Liver (tissue), 9 donors: Measurements from ENCODE around the gene EXOC3L1. TPM values are rescaled to one million over a fixed set of nuclear protein-coding genes. Genes with fewer than 3 reads are reported as not detected.

Experiments
- DNase-seq: peaks from one replicate; pipeline ENCODE4 v3.0.0-alpha.2; 2017; ENCODE audit warnings: low spot score
- H3K27ac ChIP-seq, 2 donors: one replicate each; pipeline ENCODE4 v1.7.0; 2013; ENCODE audit warnings: inconsistent platforms in 2 of 2, low read length in 2 of 2, control low read depth in 1 of 2, low read depth in 1 of 2, mild to moderate bottlenecking in 1 of 2
- H3K27me3 ChIP-seq, 4 donors: one replicate each; pipeline versions ENCODE4 v1.6.1 to v1.7.0; 2013; ENCODE audit warnings: low read length in 3 of 4, inconsistent platforms in 1 of 4, mild to moderate bottlenecking in 1 of 4, moderate library complexity in 1 of 4; ENCODE audit not compliant: control insufficient read depth in 4 of 4, insufficient read depth in 4 of 4
- H3K36me3 ChIP-seq, 4 donors: one replicate each; pipeline versions ENCODE4 v1.6.1 to v1.7.0; 2013; ENCODE audit warnings: low read length in 3 of 4, mild to moderate bottlenecking in 3 of 4, low read depth in 1 of 4, moderate library complexity in 1 of 4; ENCODE audit not compliant: control insufficient read depth in 4 of 4, insufficient read depth in 3 of 4
- H3K4me1 ChIP-seq, 4 donors: one replicate each; pipeline versions ENCODE4 v1.6.1 to v1.7.0; 2013; ENCODE audit warnings: low read length in 3 of 4, mild to moderate bottlenecking in 3 of 4, moderate library complexity in 1 of 4; ENCODE audit not compliant: control insufficient read depth in 4 of 4, insufficient read depth in 4 of 4
- H3K4me3 ChIP-seq, 3 donors: one replicate each; pipeline versions ENCODE4 v1.6.1 to v1.7.0; 2013; ENCODE audit warnings: low read length in 3 of 3, control low read depth in 1 of 3, low read depth in 1 of 3, mild to moderate bottlenecking in 1 of 3
- H3K9ac ChIP-seq, 2 donors: one replicate each; pipeline ENCODE4 v1.7.0; 2013; ENCODE audit warnings: low read length in 2 of 2, mild to moderate bottlenecking in 2 of 2, moderate library complexity in 2 of 2, control low read depth in 1 of 2, low read depth in 1 of 2
- H3K9me3 ChIP-seq, 4 donors: one replicate each; pipeline versions ENCODE4 v1.6.1 to v1.7.0; 2013; ENCODE audit warnings: low read length in 3 of 4; ENCODE audit not compliant: control insufficient read depth in 4 of 4
- ATF3 ChIP-seq: IDR thresholded peaks from 2 replicates; pipeline ENCODE4 v1.6.1; 2016; ENCODE audit warnings: antibody characterized with exemption
- CTCF ChIP-seq: fragments of 150-350 bp; IDR thresholded peaks from 2 replicates; pipeline ENCODE4 v1.5.1; 2017; ENCODE audit warnings: improper control_type of control experiment, low read depth, low read length; ENCODE audit not compliant: missing input control
- EGR1 ChIP-seq, 2 donors: IDR thresholded peaks; 2 replicates each; pipeline ENCODE4 v1.6.1; 2016 to 2018; ENCODE audit warnings: antibody characterized with exemption in 2 of 2, low read depth in 2 of 2
- FOXA2 ChIP-seq: IDR thresholded peaks from 2 replicates; pipeline ENCODE4 v1.6.1; 2016; ENCODE audit warnings: antibody characterized with exemption
- HNF4A ChIP-seq, 2 donors: conservative IDR thresholded peaks; 2 replicates each; pipeline ENCODE4 v1.6.1; 2016; ENCODE audit warnings: antibody characterized with exemption in 2 of 2, mild to moderate bottlenecking in 2 of 2
- HNF4G ChIP-seq: IDR thresholded peaks from 2 replicates; pipeline ENCODE4 v1.6.1; 2016; ENCODE audit warnings: antibody characterized with exemption
- JUND ChIP-seq, 2 donors: IDR thresholded peaks; 2 replicates each; pipeline ENCODE4 v1.6.1; 2016; ENCODE audit warnings: antibody characterized with exemption in 2 of 2
- MAX ChIP-seq: IDR thresholded peaks from 2 replicates; pipeline ENCODE4 v1.6.1; 2016; ENCODE audit warnings: antibody characterized with exemption
- NR2F2 ChIP-seq: IDR thresholded peaks from 2 replicates; pipeline ENCODE4 v1.6.1; 2016; ENCODE audit warnings: antibody characterized with exemption
- RAD21 ChIP-seq, 2 donors: IDR thresholded peaks; 2 replicates each; pipeline ENCODE4 v1.6.1; 2016; ENCODE audit warnings: antibody characterized with exemption in 2 of 2, mild to moderate bottlenecking in 2 of 2
- REST ChIP-seq: IDR thresholded peaks from 2 replicates; pipeline ENCODE4 v1.6.1; 2016; ENCODE audit warnings: antibody characterized with exemption, mild to moderate bottlenecking
- RXRA ChIP-seq, 2 donors: IDR thresholded peaks; 2 replicates each; pipeline ENCODE4 v1.6.1; 2017 to 2018; ENCODE audit warnings: antibody characterized with exemption in 2 of 2, mild to moderate bottlenecking in 1 of 2
- TAF1 ChIP-seq: conservative IDR thresholded peaks from 2 replicates; pipeline ENCODE4 v1.6.1; 2016; ENCODE audit warnings: antibody characterized with exemption, mild to moderate bottlenecking
- ZBTB33 ChIP-seq: IDR thresholded peaks from 2 replicates; pipeline ENCODE4 v1.6.1; 2016; ENCODE audit warnings: antibody characterized with exemption
- WGBS: extraction: QIAGEN DNeasy Blood & Tissue Kit; methylation state at CpG from one replicate; pipeline ENCODE4 v1.1.7; 2013; 5-methylcytosine and 5-hydroxymethylcytosine counted together
- polyA plus RNA-seq, 2 donors: library from polyadenylated mRNA; stranded (reverse) in 1 of 2; unstranded in 1 of 2; fragments of 200-250 nt in 1 of 2; fragments of >200 nt in 1 of 2; fragmentation: Nextera tagmentation in 1 of 2; extraction: Ambion mirVana in 1 of 2; gene quantifications; one replicate each; pipeline versions ENCODE4 v1.2.1 to v1.2.3, GENCODE V29; 2013 to 2015
- total RNA-seq, 2 donors: library from RNA; depleted of rRNA; stranded (reverse); fragments of >200 nt; gene quantifications; one replicate each; pipeline ENCODE4 v1.2.3, GENCODE V29; 2014
- donor health status: healthy.
- donor health status: healthy.
- donor health status: healthy.
- donor health status: healthy.
- donor health status: healthy.

EXOC3L1 gene
- total and polyA plus RNA-seq, 4 donors, result 1.1 to 3.7 (median 2.8) TPM

GRCh38 chr16:67213197-67214019, 23.5 kb upstream of the EXOC3L1 start:
- Histone ChIP-seq H3K4me3 (no peak overlapping the region), H3K27ac (no peak overlapping the region), H3K27me3 (no peaks in the 10 kb centered on the region), H3K9me3 (no peaks in the 10 kb centered on the region), H3K9ac (no peak overlapping the region), H3K36me3 (no peaks in the 10 kb centered on the region), H3K4me1 (peaks cover 16 to 49% (median 36%) of the 10 kb centered on the region in 4 donors)
- 72% methylated on average over 8 of the region's 8 CpGs for WGBS
- DNase-seq, result no peak
- no peak for TF ChIP-seq ZBTB33
- TF ChIP-seq HNF4A (conservative IDR thresholded peaks at IDR 0.05), result no peak
- no peak for TF ChIP-seq EGR1 (IDR thresholded peaks at IDR 0.05; ENCODE audit: low read depth in 2 of 2)
- TF ChIP-seq RXRA (IDR thresholded peaks at IDR 0.05), result no peak
- no peak for TF ChIP-seq MAX

- Histone ChIP-seq H3K27me3 (no peaks in the 10 kb centered on the region), H3K9ac (no peak overlapping the region), H3K4me1 (peaks cover 16 to 49% (median 36%) of the 10 kb centered on the region in 4 donors), H3K4me3 (no peak overlapping the region), H3K27ac (no peak overlapping the region), H3K36me3 (no peaks in the 10 kb centered on the region), H3K9me3 (no peaks in the 10 kb centered on the region)
- TF ChIP-seq JUND (IDR thresholded peaks at IDR 0.05), result no peak
- TF ChIP-seq REST, result no peak
- TF ChIP-seq FOXA2, result no peak
- TF ChIP-seq RAD21 (IDR thresholded peaks at IDR 0.05), result no peak
- no peak for TF ChIP-seq EGR1 (IDR thresholded peaks at IDR 0.05; ENCODE audit: low read depth in 2 of 2)
- TF ChIP-seq TAF1, result no peak
- no peak for TF ChIP-seq HNF4G
- TF ChIP-seq NR2F2, result no peak
- TF ChIP-seq CTCF, result no peak
- TF ChIP-seq MAX, result no peak
- no peak for TF ChIP-seq HNF4A (conservative IDR thresholded peaks at IDR 0.05)
- no peak for TF ChIP-seq ATF3
- no peak for DNase-seq
Measured at GRCh38 chr16:67212766-67213165, 22.8 kb upstream of the EXOC3L1 start.
